HepG2 (cell line): Measurements from ENCODE around the gene RNF11. TPM values are rescaled to one million over a fixed set of nuclear protein-coding genes. Genes with fewer than 3 reads are reported as not detected.

Experiments used
- ARID2 ChIP-seq: sonication (generic); formaldehyde crosslinking; IDR thresholded peaks from 2 replicates; pipeline ENCODE4 v1.8.1; 2022; ENCODE audit warnings: mild to moderate bottlenecking, missing genetic modification reagents, borderline replicate concordance
- ARID5B ChIP-seq: IDR thresholded peaks from 2 replicates; pipeline ENCODE4 v1.4.0; 2020; ENCODE audit warnings: mild to moderate bottlenecking, missing genetic modification reagents
- ATF5 ChIP-seq: sonication (generic); formaldehyde crosslinking; IDR thresholded peaks from 2 replicates; pipeline ENCODE4 v1.4.0; 2020; ENCODE audit warnings: mild to moderate bottlenecking, low read depth, missing genetic modification reagents
- CBX5 ChIP-seq: sonication (generic); formaldehyde crosslinking; IDR thresholded peaks from 2 replicates; pipeline ENCODE4 v1.4.0; 2020; ENCODE audit warnings: missing genetic modification reagents, borderline replicate concordance
- GFI1 ChIP-seq: sonication (generic); formaldehyde crosslinking; IDR thresholded peaks from 2 replicates; pipeline ENCODE4 v1.5.0; 2020; ENCODE audit warnings: missing genetic modification reagents, mild to moderate bottlenecking, borderline replicate concordance
- LCORL ChIP-seq, 2 experiments: fragments of 450-650 bp in 1 of 2; sonication (generic) in 1 of 2; formaldehyde crosslinking in 1 of 2; IDR thresholded peaks; 2 replicates each; pipeline versions ENCODE4 v1.5.0 to v1.6.1; 2017 to 2020; ENCODE audit warnings: antibody characterized with exemption in 1 of 2, missing genetic modification reagents in 1 of 2
- PITX1 ChIP-seq: sonication (generic); formaldehyde crosslinking; IDR thresholded peaks from 2 replicates; pipeline ENCODE4 v1.5.1; 2020; ENCODE audit warnings: mild to moderate bottlenecking, missing genetic modification reagents
- TFAP4 ChIP-seq: sonication (generic); IDR thresholded peaks from 2 replicates; pipeline ENCODE4 v1.6.1; 2016; ENCODE audit warnings: low read depth, borderline replicate concordance
- ZBTB26 ChIP-seq: IDR thresholded peaks from 2 replicates; pipeline ENCODE4 v1.6.1; 2016; ENCODE audit warnings: missing compliant biosample characterization, missing genetic modification reagents, borderline replicate concordance
- ZFP1 ChIP-seq: IDR thresholded peaks from 2 replicates; pipeline ENCODE4 v1.6.1; 2016
- ZMYM3 ChIP-seq: sonication (generic); formaldehyde crosslinking; IDR thresholded peaks from 2 replicates; pipeline ENCODE4 v1.5.1; 2020; ENCODE audit warnings: mild to moderate bottlenecking, missing genetic modification reagents
- ZNF282 ChIP-seq: fragments of 450-650 bp; IDR thresholded peaks from 2 replicates; pipeline ENCODE4 v1.6.1; 2018; ENCODE audit not compliant: partially characterized antibody
- ZNF644 ChIP-seq: IDR thresholded peaks from 2 replicates; pipeline ENCODE4 v1.6.1; 2016; ENCODE audit warnings: low read depth
- ZNF652 ChIP-seq: IDR thresholded peaks from 2 replicates; pipeline ENCODE4 v1.6.1; 2016; ENCODE audit warnings: low read depth, borderline replicate concordance
- ZNF687 ChIP-seq: sonication (generic); formaldehyde crosslinking; IDR thresholded peaks from 2 replicates; pipeline ENCODE4 v1.5.1; 2020; ENCODE audit warnings: mild to moderate bottlenecking, missing genetic modification reagents, moderate library complexity
- ZNF710 ChIP-seq: sonication (generic); formaldehyde crosslinking; IDR thresholded peaks from 2 replicates; pipeline ENCODE4 v1.5.0; 2020; ENCODE audit warnings: mild to moderate bottlenecking, missing genetic modification reagents, borderline replicate concordance
- ZNF879 ChIP-seq: sonication (generic); formaldehyde crosslinking; IDR thresholded peaks from 2 replicates; pipeline ENCODE4 v1.8.1; 2023; ENCODE audit warnings: missing genetic modification reagents
- polyA plus RNA-seq, 8 experiments: library from polyadenylated mRNA; depleted of rRNA in 3 of 8; stranded (reverse) in 7 of 8; unstranded in 1 of 8; fragments of >200 nt; fragmentation: Illumina TruSeq in 4 of 8; extraction: Trizol in 4 of 8; gene quantifications; 2 replicates each; pipeline versions ENCODE4 v1.2.1 to v1.2.3, GENCODE V29; 2011 to 2016; ENCODE audit warnings: low read depth in 4 of 8, missing spikeins in 1 of 8, mixed read lengths in 1 of 8; ENCODE audit not compliant: insufficient read depth in 1 of 8
- total RNA-seq, 5 experiments: library from RNA; depleted of rRNA; stranded (reverse); fragments of >200 nt; fragmentation: Illumina TruSeq; extraction: Trizol; gene quantifications; 2 replicates each; pipeline ENCODE4 v1.2.3, GENCODE V29; 2016; ENCODE audit warnings: low read depth in 1 of 5

RNF11 gene
- total and polyA plus RNA-seq, 2 of the 13 experiments (the other 11 are each of a cell fraction or from before 2014, with no cell fraction given): 41.2 to 48.8 TPM

GRCh38 chr1:51305371-51305823 lies 69.3 kb downstream of the RNF11 start (continued):
- TF ChIP-seq ZNF282 (no peak), ZNF879 (CRISPR knock-in tag) (no peak), ARID5B (CRISPR knock-in tag) (peak; percentile 32; the same call in 1 of the 2 replicates), GFI1 (CRISPR knock-in tag) (peak; percentile 96), ZBTB26 (CRISPR knock-in tag) (peak; percentile 72; the same call in 1 of the 2 replicates), PITX1 (CRISPR knock-in tag) (no peak), ZNF644 (peak; percentile 92), ZNF652 (CRISPR knock-in tag) (no peak), TFAP4 (peak; percentile 91; the same call in 1 of the 2 replicates), ZFP1 (CRISPR knock-in tag) (no peak), ZNF687 (CRISPR knock-in tag) (peak; percentile 34; the same call in 1 of the 2 replicates), ZNF710 (CRISPR knock-in tag) (no peak), LCORL (IDR thresholded peaks at IDR 0.05) (no peak), LCORL (CRISPR knock-in tag; IDR thresholded peaks at IDR 0.05) (0 out of 2 replicates have a peak, but pooled peaks have one; percentile 43), CBX5 (CRISPR knock-in tag) (0 out of 2 replicates have a peak, but pooled peaks have one; percentile 19), ZMYM3 (CRISPR knock-in tag) (no peak), ATF5 (CRISPR knock-in tag) (no peak), ARID2 (CRISPR knock-in tag) (no peak)
